RKO (cell line): Measurements from ENCODE around the gene IDH3G.
"Not testable (repeated sequence)": the region's sequence is repeated elsewhere in the genome, so short reads cannot be mapped to it uniquely, and the experiment has no call there.

Source experiments
- DNase-seq: peaks from one replicate; pipeline ENCODE4 v3.0.0-alpha.2; 2016; ENCODE audit warnings: low spot score

IDH3G gene

DNA sequence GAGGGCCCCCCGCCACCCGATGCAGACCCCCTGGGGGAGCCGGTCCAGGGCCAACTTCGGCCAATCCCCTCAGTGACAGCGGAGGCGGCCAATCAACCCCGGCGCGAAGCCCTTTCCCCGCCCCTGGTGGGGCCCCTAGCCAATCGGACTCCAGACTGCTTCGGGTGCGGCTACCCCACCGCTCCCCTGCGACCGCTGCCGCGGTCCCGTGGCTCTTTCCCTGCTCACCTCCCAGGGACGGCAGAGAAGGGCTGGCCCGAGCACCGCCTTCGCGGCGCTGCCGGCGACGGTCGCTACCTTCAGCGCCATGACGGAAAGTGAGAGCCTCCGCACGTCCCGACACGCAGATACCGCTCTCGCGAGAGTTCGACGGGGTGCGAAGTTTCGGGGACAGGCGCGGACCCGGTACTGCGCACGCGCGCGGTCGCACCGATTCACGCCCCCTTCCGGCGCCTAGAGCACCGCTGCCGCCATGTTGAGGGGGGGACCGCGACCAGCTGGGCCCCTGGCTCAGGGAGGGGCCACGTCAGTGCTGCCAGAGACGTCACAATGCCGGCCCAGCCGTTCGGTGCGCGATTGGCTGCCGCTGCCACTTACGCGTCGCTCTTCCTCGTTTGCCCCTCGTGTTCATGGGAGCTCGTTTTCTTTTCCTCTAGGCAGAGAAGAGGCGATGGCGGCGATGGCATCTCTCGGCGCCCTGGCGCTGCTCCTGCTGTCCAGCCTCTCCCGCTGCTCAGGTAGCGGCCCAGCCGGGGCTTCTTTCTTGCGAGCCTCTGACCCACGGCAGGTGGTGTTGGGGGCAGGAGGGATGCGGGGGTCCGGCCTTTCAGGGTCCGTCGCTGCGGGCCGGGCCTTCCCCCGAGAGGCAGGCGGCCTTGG, at the start of gene IDH3G, which contains the start of gene SSR4:
TSS of gene IDH3G (minus strand) at position 358 of the 879 bp plus-strand sequence. CDS start at position 309, 49 bp downstream.
TSS of gene SSR4 (plus strand) at position 651 of the 879 bp plus-strand sequence. CDS start at position 671, 20 bp downstream.
- DNase-seq: peak; percentile 94

DNA sequence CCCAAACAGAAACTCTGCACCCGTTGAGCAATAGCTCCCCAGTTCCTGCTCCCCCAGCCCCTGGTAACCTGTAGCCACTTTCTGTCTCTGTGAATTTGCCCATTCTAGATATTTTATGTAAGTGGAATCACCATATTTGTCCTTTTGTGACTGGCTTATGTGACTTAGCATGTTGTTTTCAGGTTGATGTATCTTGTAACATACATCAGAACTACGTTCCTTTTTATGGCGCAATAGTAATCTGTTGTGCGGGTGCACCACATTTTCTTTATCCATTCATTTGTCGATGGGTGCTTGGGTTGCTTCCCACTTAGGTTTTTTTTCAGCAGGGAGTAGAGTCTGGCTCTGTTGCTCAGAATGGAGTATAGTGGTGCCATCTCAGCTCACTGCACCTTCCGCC, 42.7 kb upstream of the IDH3G start:
- DNase-seq: no peak

DNA sequence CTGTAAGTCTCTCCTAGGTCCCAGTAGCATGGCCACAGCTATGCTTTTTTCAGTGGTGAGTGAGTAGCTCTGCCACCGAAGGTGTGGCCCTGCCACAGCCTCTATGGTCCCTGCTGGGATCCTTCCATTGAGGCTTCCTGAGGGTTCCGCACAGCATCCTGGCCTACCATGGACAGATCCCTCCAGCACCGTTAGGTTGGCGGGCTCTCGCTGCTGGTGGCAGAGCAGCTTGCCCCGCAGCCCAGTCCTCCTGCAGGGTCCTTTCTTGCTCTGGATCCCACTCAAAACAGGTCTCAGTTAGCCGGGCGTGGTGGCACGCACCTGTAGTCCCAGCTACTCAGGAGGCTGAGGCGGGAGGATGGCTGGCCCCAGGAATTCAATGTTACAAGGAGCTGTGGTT, 38.6 kb upstream of the IDH3G start:
- no peak for DNase-seq

DNA sequence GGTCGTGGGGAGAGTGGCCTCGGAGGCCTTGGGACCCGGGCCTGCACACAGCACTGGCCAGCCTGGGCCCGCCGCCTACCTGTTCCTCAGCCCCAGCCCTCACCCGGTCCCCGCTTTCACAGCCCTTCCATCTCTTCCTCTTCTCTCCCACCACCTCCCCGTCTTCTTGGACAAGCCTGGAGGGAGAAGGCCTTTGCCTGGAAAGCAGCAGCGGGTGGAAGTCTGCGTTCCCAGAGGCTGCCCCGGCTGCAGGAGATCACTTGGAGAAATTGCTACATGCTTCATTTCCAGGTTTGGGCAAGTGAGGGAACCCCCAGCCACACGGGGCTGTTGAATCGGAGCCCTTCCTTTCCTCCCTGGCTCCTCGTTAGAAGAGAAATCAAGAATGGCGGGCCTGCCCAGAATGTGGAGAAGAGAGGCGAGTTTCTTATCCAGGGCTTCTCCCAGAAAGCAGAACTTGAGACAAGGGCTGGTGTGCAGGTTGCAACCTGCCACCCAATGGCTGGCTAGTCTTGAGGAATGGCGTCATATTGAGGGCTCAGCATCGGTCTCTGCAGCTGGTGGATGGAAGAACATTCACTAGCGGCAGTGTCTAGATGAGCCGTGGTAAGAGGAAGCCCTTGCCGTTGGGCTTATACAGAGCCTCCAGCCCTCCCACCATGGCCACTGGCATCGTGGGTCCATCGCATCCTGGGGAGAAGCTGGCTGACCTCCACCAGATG, 37.4 kb upstream of the IDH3G start:
- DNase-seq: no peak

DNA sequence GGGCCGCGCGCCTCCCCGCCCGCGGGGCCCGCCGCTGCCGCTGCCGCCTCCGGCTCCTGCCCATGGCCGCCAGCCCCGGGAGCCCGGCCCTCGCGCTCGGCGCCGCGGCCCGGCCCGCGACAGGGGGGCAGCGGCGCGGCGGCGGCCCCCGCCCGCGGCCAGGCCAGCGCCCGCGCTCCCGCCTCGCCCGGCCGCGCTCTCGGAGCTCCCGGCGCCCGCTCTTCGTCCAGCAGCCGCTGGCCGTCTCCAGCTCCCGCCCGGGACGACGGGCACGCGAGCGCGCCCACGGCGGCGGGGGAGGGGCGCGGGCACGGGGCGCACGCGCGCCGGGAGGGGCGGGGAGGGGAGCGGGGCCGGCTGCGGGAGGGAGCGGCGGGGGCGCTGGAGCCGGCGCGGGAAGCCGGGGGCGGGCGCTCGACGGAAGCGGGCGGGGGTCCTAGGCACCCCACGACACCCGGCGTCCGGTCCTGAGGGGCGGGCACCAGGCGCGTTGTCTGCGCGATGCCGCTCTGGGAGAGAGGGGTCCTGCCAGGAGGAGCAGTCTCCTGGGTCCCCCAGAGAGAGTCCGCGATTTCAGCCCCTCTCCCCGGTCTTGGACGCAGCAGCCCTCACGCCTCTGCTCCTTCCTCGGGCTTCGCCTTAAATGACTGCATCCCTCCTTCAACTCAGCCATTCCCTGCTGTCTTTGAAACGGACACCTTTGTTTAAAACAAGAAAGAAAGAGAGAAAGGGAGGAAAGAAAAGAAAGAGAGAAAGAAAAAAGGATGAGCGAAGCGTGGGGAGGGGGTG, 36.7 kb upstream of the IDH3G start:
- DNase-seq: no peak

DNA sequence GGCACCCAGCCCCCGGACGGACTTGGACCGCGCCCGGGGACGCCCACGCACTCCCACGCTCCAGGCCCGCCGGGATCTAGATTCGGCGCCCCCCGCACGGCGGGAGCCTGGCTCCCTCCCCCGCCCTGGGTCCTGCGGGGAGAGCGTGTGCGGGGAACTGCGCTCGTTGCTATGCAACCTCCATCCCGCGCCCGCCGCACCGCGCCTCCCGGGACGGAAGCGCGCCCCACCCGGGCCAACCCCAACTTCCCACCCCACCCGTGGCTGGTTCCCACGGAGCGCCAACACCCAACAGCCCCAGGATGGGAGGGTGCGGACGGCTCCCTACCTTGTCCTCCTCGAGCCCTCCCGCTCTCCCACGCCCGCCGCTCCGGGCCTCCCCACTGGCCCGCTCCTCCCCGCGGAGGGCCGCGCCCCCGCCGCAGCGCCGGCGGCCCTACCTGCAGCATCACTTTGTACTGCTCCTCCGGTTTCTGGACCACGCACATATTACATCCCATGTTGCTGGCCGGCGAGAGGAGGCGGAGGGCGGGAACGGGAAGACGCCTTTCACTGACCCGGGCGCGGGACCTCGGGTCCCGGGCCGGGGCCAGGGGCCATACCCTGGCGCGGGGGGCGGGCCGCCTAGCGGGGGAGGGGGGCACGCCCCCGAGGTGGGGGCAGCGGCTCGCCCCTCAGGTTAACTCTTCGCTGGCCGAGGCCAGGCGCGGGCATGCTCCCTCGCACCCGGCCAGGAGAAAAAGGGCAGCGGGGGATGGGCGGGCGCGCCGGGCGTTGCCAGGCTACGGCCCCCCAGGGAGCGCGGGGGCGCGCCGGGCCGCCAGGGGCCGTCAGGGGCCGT, 35.8 kb upstream of the IDH3G start, which contains the start of gene PDZD4:
TSS of gene PDZD4 (minus strand) at position 746 of the 841 bp plus-strand sequence. CDS start at position 500, 246 bp downstream.
- no peak for DNase-seq

DNA sequence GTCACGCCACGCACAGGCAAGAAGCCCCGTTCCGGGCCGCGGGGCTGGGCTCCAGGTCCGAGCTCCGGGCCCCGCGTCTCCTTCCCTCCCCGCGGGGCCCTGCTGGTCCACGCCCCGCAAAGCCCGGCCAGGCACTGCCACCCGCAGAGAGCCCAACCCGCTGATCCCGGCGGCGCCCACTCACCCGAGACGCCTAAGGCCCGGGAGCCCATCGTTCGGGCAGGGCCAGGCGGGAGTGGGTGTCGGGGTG, 35.3 kb upstream of the IDH3G start:
- DNase-seq: no peak

DNA sequence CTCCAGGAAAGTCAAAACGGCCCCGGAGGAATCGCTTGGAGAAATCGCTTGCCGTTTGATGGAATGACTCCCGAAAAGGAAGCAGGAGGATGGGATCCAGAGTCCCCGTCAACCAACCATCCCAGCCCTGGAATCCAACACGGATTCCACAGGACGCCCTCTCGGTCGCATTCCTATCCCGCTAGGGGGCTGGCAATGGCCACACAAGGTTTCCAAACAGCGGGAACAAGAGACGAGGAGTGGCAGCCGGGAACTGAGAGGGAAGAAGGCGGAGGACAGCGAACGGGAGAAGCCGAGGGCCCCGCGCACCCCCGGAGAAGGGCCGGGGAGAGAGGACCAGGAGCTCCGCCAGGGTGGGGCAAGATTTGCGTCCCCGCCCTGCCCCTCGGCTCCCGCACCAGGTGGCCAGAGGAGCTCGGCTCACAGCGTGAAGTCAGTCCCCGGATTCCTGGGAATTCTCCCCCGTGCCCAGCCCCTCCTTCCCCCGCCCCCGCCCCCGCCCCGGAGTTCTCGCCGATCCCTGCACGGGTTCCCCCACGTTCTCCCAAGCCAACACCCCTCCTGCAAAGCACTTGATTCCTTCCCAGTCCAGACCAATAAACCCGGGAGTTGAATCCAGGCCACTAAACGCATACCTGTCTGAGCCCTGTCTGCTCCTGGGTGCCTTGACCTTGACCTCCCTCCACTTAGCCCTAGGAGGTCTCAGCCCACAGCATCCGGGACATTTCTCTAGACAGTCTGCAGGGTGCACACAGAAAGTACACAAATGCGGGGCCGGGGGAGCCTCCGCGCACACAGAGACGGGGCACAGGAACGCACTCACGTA, 34.8 kb upstream of the IDH3G start:
- DNase-seq: no peak

DNA sequence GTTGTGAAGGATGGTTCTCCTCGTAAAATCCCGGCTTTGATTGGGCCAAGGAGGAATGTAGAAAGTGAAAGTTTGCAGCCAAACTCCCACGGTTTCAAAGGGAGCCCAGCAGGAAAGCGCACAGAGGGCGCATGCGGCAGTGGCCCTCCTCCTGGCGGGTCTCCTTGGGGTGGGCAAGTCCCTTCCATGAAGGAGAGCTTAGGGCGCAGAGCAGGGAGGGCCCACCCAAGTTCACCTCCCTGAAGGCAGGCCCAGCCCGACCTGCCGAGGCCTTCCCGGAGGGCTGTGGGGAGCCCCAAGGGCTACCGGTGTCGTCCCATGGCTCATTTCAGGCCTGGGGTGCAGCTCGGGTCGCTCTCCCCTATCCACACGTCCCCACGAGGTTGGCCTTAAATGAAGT, 34.1 kb upstream of the IDH3G start:
- no peak for DNase-seq

DNA sequence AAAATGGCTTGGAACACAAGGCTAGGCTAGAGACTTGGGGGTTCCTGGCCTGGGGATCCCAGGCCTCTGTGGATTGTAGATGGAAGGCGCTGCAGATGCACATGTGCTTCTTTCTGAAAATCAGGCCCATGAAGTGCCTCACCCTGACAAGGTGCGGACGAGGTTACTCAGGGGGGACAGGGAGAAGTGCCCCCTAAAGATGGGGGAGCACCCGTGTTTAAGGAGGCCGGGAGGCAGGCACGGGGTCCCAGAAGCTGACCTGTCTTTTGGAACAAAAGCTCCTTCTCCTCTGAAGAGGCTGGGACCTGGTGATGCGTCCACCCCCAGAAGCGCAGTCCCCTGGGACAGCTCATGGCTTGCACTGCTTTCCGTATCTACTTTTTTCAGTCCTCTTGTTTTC, 33.7 kb upstream of the IDH3G start:
- DNase-seq: no peak

DNA sequence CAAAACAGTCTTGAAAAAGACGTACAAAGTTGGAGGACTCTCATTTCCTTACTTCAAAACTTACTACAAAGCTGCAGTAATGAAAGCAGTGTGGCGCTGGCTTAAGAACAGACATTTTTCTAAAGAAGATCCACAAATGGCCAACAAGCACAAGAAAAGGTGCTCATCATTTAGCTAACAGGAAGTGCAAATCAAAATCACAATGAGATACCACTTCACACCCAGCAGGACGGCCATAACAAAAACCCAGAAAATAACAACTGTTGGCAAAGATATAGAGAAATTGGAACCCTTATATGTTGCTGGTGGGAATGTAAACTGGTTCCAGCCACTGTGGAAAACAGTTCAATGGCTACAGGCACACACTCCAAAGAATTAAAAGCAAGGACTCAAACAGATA, 32.8 kb upstream of the IDH3G start:
- DNase-seq: no peak

DNA sequence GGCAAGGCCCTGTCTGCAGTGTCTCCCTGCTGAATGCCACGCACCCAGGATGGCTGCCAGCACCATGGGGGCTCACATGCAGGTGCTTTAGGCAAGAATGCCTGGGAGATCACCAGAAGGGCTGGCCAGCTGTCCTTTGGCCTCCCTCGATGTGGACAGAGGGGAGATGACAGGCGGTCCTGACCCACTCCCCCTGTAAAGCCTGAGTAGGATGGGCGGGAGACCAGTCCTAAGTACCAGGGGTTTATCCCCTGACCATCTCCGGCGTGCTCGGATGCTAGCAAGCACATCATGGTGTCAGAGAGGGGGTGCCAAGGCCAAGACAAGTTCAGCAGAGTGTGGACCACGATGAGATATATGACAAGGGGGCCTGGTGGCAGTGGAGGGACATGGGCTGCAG, 30.9 kb upstream of the IDH3G start:
- no peak for DNase-seq

DNA sequence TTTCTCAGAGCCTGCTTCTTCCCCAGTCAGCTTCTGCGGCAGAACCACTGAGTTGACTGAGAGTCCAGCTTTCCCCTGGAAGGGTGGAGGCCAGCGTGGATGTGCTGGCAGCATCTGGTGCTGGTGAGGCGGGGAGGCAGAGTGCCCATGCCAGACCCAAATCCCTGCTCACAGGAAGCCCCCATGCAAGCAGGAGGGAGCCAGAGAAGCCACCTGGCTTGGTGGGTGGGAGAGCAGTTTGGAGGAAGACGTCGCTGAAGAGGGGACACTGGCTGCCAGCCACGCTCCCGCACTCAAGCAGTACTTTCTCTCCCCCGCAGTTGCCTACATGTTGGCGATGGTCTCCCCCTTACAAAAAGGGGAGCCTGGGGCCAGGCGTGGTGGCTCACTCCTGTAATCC, 30.2 kb upstream of the IDH3G start:
- no peak for DNase-seq

DNA sequence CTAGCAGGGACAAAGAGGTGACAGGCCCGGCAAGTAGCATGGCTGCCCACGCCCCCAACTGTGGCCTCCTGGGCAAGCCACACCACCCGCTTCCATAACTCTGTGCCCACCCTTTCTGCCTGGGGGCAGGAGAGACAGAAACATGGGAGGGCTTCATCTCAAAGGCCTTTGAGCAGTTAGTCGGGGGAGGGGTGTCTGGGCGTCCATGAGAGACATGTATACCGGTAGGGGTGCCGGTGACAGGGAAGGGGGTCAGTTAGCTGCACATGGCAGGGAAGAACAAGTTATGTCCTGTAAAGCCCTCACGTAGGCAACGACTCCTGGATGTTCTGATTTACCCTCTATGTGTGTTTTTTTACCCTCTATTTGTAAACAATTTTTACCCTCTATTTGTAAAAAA, 26.9 kb upstream of the IDH3G start:
- DNase-seq: no peak

DNA sequence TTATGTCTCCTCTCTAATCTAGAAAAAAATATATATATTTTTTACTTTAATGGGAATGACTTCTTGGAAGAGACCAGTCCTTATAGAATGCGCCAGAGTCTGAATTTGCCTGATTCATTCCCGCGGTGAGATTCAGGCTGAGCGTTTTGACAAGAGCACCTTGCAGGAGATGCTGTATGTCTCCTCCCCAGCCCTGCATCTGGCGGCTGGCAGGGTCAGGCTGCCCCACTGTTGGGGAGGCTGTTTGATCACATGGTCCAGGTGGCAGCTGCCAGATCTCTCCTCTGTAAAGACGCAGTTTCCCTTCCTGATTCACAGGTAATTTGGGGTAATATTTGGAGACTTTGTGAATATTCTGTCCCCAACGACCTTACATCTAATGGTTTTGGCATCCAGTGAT, 26.4 kb upstream of the IDH3G start:
- DNase-seq: no peak

DNA sequence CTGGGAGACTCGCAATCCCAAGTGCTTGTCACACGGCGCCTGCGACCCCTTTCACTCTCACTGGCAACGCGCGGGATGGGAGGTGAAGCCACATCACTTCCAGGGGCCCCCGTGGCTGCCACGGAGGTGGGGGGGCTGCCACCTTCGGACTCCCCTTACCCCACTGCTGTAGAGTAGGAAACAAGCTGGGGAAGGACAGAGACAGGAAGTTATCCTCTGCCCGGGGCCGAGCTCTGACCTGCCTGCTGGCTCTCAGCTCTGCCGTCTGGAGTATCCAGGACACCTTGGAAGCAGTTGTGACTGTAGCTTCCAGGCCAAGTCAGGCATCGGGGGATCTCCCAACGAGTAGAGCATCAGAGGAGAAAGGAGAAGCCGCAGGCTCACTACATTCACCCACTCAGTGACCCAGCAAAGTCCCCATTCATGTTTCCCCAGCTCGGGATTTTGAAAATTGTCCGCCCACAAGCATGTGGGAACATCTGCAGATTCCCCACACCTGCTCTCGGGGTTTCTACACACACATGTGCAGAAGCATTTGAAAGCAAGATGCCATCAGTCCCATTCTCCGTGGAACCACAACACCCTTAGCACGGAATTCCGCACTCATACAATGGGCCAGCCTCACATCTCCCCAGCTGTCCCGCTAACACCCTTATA, 25.3 kb upstream of the IDH3G start:
- DNase-seq: no peak

DNA sequence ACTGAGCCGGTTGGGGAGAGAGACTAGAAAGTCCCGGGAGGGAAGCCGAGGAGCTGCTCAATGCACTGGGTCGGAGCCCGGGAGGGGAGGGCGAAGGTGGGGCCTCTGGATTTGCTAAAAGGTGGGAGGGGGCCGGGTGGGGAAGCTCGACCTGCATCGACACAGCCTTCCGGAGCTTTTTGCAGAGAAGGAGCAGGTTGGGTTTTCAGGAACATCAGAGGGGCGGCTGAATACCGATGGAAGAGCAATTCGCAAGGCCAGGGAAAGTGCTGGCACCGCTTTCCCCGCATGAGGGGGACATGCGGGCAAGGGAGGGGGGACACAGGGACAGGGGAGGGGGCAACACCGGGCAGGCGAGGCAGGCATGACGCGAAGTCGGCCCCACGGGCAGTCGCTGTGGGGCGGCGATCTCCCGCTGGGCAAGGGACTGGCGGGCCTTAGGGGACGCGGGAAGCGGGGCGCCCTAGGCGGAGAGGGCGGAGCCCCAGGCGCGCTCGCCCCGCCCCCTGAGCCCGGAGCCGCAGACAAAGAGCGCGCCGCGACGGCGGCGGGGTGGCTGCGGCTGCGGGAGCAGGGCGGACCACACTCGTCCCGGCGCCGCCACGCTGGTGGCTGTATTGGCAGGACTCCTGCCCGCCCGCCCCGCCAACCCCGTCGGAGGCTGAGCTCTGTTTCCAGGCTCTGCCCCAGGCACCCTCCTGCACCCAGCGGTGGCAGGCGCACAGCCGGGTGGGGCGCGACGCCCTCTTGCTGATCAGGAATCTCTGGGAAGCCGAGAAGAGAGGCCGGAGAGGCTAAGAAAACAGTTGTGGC, 24.6 kb upstream of the IDH3G start:
- DNase-seq: no peak

DNA sequence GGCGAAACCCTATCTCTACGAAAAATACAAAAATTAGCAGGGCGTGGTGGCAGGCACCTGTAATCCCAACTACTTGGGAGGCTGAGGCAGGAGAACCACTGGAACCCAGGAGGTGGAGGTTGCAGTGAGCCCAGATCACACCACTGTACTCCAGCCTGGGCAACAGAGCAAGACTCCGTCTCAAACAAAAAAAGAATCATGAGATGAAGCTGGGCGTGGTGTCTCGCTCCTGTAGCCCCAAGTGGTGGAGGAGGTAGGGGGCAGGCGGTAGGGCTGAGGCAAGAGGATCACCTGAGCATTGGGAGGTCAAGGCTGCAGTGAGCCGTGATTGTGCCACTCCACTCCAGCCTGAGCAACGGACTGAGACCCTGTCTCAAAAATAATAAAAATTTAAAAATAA, 23.9 kb upstream of the IDH3G start:
- not testable (repeated sequence) for DNase-seq
